ENCODE results near the gene CRK.

- TF ChIP-seq CTCF (IDR thresholded peaks at IDR 0.05) (no peak), POLR2A (IDR thresholded peaks at IDR 0.05) (no peak)
Observed at GRCh38 chr17:1475321-1475854, 19.4 kb upstream of the CRK start.
